Measurements from ENCODE around the gene ABCA9.
"Not testable (repeated sequence)": the region's sequence is repeated elsewhere in the genome, so short reads cannot be mapped to it uniquely, and the experiment has no call there.

DNA sequence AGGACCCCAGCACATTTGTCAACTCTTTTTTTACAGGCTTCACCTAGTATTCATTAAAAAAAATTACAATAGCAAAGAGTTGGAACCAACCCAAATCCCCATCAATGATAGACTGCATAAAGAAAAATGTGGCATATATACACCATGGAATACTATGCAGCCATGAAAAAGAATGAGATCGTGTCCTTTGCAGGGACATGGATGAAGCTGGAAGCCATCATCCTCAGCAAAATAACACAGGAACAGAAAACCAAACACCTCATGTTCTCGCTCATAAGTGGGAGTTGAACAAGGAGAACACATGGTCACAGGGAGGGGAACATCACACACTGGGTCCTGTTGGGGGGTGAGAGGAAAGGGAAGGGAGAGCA is 116.9 kb downstream of the ABCA9 start:
- TF ChIP-seq, protein P1, sequence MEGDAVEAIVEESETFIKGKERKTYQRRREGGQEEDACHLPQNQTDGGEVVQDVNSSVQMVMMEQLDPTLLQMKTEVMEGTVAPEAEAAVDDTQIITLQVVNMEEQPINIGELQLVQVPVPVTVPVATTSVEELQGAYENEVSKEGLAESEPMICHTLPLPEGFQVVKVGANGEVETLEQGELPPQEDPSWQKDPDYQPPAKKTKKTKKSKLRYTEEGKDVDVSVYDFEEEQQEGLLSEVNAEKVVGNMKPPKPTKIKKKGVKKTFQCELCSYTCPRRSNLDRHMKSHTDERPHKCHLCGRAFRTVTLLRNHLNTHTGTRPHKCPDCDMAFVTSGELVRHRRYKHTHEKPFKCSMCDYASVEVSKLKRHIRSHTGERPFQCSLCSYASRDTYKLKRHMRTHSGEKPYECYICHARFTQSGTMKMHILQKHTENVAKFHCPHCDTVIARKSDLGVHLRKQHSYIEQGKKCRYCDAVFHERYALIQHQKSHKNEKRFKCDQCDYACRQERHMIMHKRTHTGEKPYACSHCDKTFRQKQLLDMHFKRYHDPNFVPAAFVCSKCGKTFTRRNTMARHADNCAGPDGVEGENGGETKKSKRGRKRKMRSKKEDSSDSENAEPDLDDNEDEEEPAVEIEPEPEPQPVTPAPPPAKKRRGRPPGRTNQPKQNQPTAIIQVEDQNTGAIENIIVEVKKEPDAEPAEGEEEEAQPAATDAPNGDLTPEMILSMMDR (IDR thresholded peaks at IDR 0.05; ENCODE audit: poor library complexity, severe bottlenecking): not testable (repeated sequence)
- TF ChIP-seq SMC3 (conservative IDR thresholded peaks at IDR 0.05; ENCODE audit: poor library complexity): not testable (repeated sequence)

All from neural cell (in vitro differentiated cells).